ENCODE results near the gene NIPSNAP2. TPM values are rescaled to one million over a fixed set of nuclear protein-coding genes. Genes with fewer than 3 reads are reported as not detected.

The NIPSNAP2 gene
- total and polyA plus RNA-seq, 2 of the 13 experiments (the other 11 are each of a cell fraction or from before 2014, with no cell fraction given): 40.3 to 61.5 TPM

- TF ChIP-seq DZIP1 (CRISPR knock-in tag; IDR thresholded peaks at IDR 0.05) (no peak), DBP (CRISPR knock-in tag; IDR thresholded peaks at IDR 0.05; ENCODE audit: not compliant biosample characterization) (no peak), RXRB (CRISPR knock-in tag; IDR thresholded peaks at IDR 0.05; ENCODE audit: borderline replicate concordance) (peak; percentile 77; the same call in 1 of the 2 replicates), HHEX (CRISPR knock-in tag; IDR thresholded peaks at IDR 0.05) (no peak), KDM5B (CRISPR knock-in tag; IDR thresholded peaks at IDR 0.05; ENCODE audit: borderline replicate concordance) (0 out of 2 replicates have a peak, but pooled peaks have one; percentile 4), SKI (IDR thresholded peaks at IDR 0.05; ENCODE audit: partially characterized antibody) (peak; percentile 78), RORA (CRISPR knock-in tag; IDR thresholded peaks at IDR 0.05) (peak; percentile 78; the same call in 1 of the 2 replicates), ARID4A (CRISPR knock-in tag; IDR thresholded peaks at IDR 0.05; ENCODE audit: borderline replicate concordance) (peak; percentile 66; the same call in 1 of the 2 replicates), PATZ1 (CRISPR knock-in tag; IDR thresholded peaks at IDR 0.05) (peak; percentile 39; the same call in 1 of the 2 replicates), MED1 (CRISPR knock-in tag; IDR thresholded peaks at IDR 0.05) (peak; percentile 74; the same call in 1 of the 2 replicates), ZFAT (CRISPR knock-in tag; conservative IDR thresholded peaks at IDR 0.05) (no peak), TIGD3 (CRISPR knock-in tag; IDR thresholded peaks at IDR 0.05; ENCODE audit: borderline replicate concordance) (no peak), ZBTB25 (CRISPR knock-in tag; IDR thresholded peaks at IDR 0.05) (no peak), ZNF354B (CRISPR knock-in tag; IDR thresholded peaks at IDR 0.05) (no peak), TEAD3 (CRISPR knock-in tag; optimal IDR thresholded peaks at IDR 0.05; ENCODE audit: borderline replicate concordance) (peak; percentile 87), SP5 (CRISPR knock-in tag; IDR thresholded peaks at IDR 0.05; ENCODE audit: borderline replicate concordance, low read depth) (peak; percentile 85)
Measured at GRCh38 chr7:55996856-55997500, 32.6 kb downstream of the NIPSNAP2 start (continued).
